HEK293T (cell line): ENCODE measurements around the gene CLCF1.

Experiments
- CTCF ChIA-PET: fragments of 350-600 bp; formaldehyde crosslinking; extraction: SDS; loops from one replicate; lab custom pipeline; 2021; ENCODE audit warnings: antibody characterized with exemption, inconsistent platforms; lab: Yijun Ruan, JAX
- POLR2A ChIA-PET: fragments of 350-600 bp; formaldehyde crosslinking; extraction: SDS; loops from one replicate; lab custom pipeline; 2020; ENCODE audit warnings: antibody characterized with exemption, inconsistent platforms; lab: Yijun Ruan, JAX
- DNase-seq: peaks from one replicate; pipeline ENCODE4 v3.0.0; 2012; ENCODE audit warnings: mixed read lengths; ENCODE audit errors: extremely low spot score
- ARNT ChIP-seq: fragments of 450-650 bp; IDR thresholded peaks from 2 replicates; pipeline ENCODE4 v1.6.1; 2017; ENCODE audit warnings: mild to moderate bottlenecking
- BHLHE40 ChIP-seq: fragments of 450-650 bp; IDR thresholded peaks from 2 replicates; pipeline ENCODE4 v1.6.1; 2016; ENCODE audit warnings: mild to moderate bottlenecking, moderate library complexity, borderline replicate concordance
- CTBP1 ChIP-seq: fragments of 450-650 bp; IDR thresholded peaks from 2 replicates; pipeline ENCODE4 v1.6.1; 2016; ENCODE audit warnings: borderline replicate concordance
- ELF4 ChIP-seq: fragments of 450-650 bp; IDR thresholded peaks from 2 replicates; pipeline ENCODE4 v1.6.1; 2017; ENCODE audit warnings: antibody characterized with exemption
- FOXA1 ChIP-seq: fragments of 450-650 bp; IDR thresholded peaks from 2 replicates; pipeline ENCODE4 v1.6.1; 2016; ENCODE audit warnings: mild to moderate bottlenecking
- FOXK2 ChIP-seq: fragments of 450-650 bp; IDR thresholded peaks from 2 replicates; pipeline ENCODE4 v1.6.1; 2016; ENCODE audit warnings: mild to moderate bottlenecking
- FOXM1 ChIP-seq: fragments of 450-650 bp; IDR thresholded peaks from 2 replicates; pipeline ENCODE4 v1.6.1; 2017; ENCODE audit warnings: mild to moderate bottlenecking, borderline replicate concordance
- HDGF ChIP-seq: fragments of 450-650 bp; IDR thresholded peaks from 2 replicates; pipeline ENCODE4 v1.6.1; 2017; ENCODE audit warnings: antibody characterized with exemption, borderline replicate concordance
- L3MBTL2 ChIP-seq: fragments of 450-650 bp; conservative IDR thresholded peaks from 2 replicates; pipeline ENCODE4 v1.6.1; 2016; ENCODE audit warnings: mild to moderate bottlenecking
- LEF1 ChIP-seq: fragments of 450-650 bp; IDR thresholded peaks from 2 replicates; pipeline ENCODE4 v1.6.1; 2017; ENCODE audit warnings: mild to moderate bottlenecking, borderline replicate concordance
- NFRKB ChIP-seq: fragments of 450-650 bp; IDR thresholded peaks from 2 replicates; pipeline ENCODE4 v1.6.1; 2016; ENCODE audit warnings: mild to moderate bottlenecking, moderate library complexity
- PKNOX1 ChIP-seq: fragments of 450-650 bp; IDR thresholded peaks from 2 replicates; pipeline ENCODE4 v1.6.1; 2016
- SP1 ChIP-seq: fragments of 450-650 bp; IDR thresholded peaks from 2 replicates; pipeline ENCODE4 v1.6.1; 2017
- SUZ12 ChIP-seq: fragments of 450-650 bp; IDR thresholded peaks from 2 replicates; pipeline ENCODE4 v1.6.1; 2016; ENCODE audit warnings: mild to moderate bottlenecking
- TARDBP ChIP-seq: fragments of 450-650 bp; IDR thresholded peaks from 2 replicates; pipeline ENCODE4 v1.6.1; 2016
- ZNF384 ChIP-seq: fragments of 450-650 bp; IDR thresholded peaks from 2 replicates; pipeline ENCODE4 v1.6.1; 2016

CLCF1 gene

GRCh38 chr11:67382276-67383136 lies 9.1 kb upstream of the CLCF1 start:
- POLR2A ChIA-PET = interaction anchor here (0.6 to 2.7 kb wide), 6 partner anchors 9 to 65 kb away, joined by 3 to 12 read pairs (median 7); partner anchors contain the start of genes POLD4 and RAD9A
- CTCF ChIA-PET = interaction anchor here (0.5 to 12.7 kb wide), 13 partner anchors 8 to 423 kb away, joined by 3 to 182 read pairs (median 6); partner anchors contain the start of genes POLD4, PPP1CA and RAD9A
- TF ChIP-seq HDGF (no peak), LEF1 (no peak), FOXM1 (peak; percentile 54; the same call in 1 of the 2 replicates), ARNT (no peak), FOXK2 (no peak)
- DNase-seq = peak; percentile 84

- TF ChIP-seq PKNOX1 (no peak), BHLHE40 (no peak), ZNF384 (no peak), FOXK2 (no peak), FOXM1 (no peak)
- DNase-seq = no peak
- POLR2A ChIA-PET = interaction anchor here (1.1 to 2.7 kb wide), 6 partner anchors 9 to 28 kb away, joined by 3 to 12 read pairs (median 7); partner anchors contain the start of genes POLD4 and RAD9A
- CTCF ChIA-PET = interaction anchor here (0.6 to 12.7 kb wide), 10 partner anchors 7 to 123 kb away, joined by 3 to 182 read pairs (median 6); partner anchors contain the start of genes POLD4, PPP1CA and RAD9A
Observed at GRCh38 chr11:67381244-67381972, 8.0 kb upstream of the CLCF1 start.

GRCh38 chr11:67379061-67380058 lies 6.0 kb upstream of the CLCF1 start:
- DNase-seq = no peak
- CTCF ChIA-PET = interaction anchor here (0.5 to 12.7 kb wide), 3 partner anchors 9 to 212 kb away, joined by 5 to 182 read pairs (median 7); partner anchors contain the start of gene POLD4
- TF ChIP-seq NFRKB (no peak), HDGF (no peak), ARNT (no peak), FOXA1 (no peak), TARDBP (no peak), BHLHE40 (no peak), FOXM1 (no peak), CTBP1 (no peak), FOXK2 (no peak), L3MBTL2 (no peak), LEF1 (no peak), SP1 (no peak), ZNF384 (no peak), ELF4 (no peak), PKNOX1 (no peak), SUZ12 (no peak)
- POLR2A ChIA-PET = interaction anchor here (0.9 to 2.0 kb wide), 3 partner anchors 12 to 26 kb away, joined by 3 to 7 read pairs (median 5); partner anchors contain the start of genes POLD4 and RAD9A

- POLR2A ChIA-PET = interaction anchor here (1.3 to 2.0 kb wide), 2 partner anchors 13 to 25 kb away, joined by 5 to 7 read pairs; partner anchors contain the start of genes POLD4 and RAD9A
- CTCF ChIA-PET = interaction anchor here (12.7 kb wide), 1 partner anchor 24 kb away, joined by 182 read pairs; the partner anchor contains the start of gene POLD4
- no peak for DNase-seq
- no peak for TF ChIP-seq BHLHE40
- TF ChIP-seq NFRKB = no peak
- no peak for TF ChIP-seq CTBP1
- TF ChIP-seq HDGF = no peak
Observed at GRCh38 chr11:67378544-67378943, 5.1 kb upstream of the CLCF1 start.

GRCh38 chr11:67376873-67377808 lies 3.7 kb upstream of the CLCF1 start:
- ChIA-PET POLR2A (interaction anchor here (0.9 to 1.4 kb wide), 2 partner anchors 15 to 24 kb away, joined by 4 to 5 read pairs; partner anchors contain the start of gene RAD9A), CTCF (interaction anchor here (1.1 to 12.7 kb wide), 3 partner anchors 12 to 31 kb away, joined by 4 to 182 read pairs (median 6); partner anchors contain the start of gene POLD4)
- TF ChIP-seq SUZ12 = no peak
- no peak for TF ChIP-seq FOXK2
- TF ChIP-seq FOXM1 = no peak
- TF ChIP-seq PKNOX1 = no peak
- TF ChIP-seq TARDBP = no peak
- no peak for TF ChIP-seq BHLHE40
- no peak for TF ChIP-seq LEF1
- no peak for TF ChIP-seq ARNT
- TF ChIP-seq HDGF = no peak
- no peak for TF ChIP-seq ELF4
- no peak for TF ChIP-seq SP1
- no peak for TF ChIP-seq NFRKB
- TF ChIP-seq CTBP1 = no peak
- no peak for TF ChIP-seq L3MBTL2
- TF ChIP-seq ZNF384 = no peak
- no peak for TF ChIP-seq FOXA1
- no peak for DNase-seq
